Measurements from ENCODE around the gene NRCAM.

NRCAM gene

DNA sequence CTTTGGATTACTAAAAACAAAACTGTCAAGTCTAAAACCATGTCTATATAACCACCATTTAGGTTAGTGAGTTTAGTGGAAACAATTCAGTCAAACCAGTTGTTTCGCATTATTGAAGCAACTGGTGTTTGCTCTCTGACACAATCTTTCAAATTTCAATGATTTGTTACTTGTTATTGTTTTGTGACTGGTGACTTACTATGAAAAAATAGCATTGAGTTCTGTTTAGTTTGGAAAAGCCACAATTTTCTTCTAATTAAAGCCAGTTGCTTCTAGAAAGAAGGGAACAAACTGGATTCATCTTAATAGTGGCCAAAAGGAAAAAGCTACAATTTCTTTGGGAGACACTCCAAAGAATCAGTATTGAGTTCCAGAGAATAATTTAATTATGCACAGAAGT lies 356.5 kb downstream of the NRCAM start:
- DNase-seq (ENCODE audit: low read depth): peak; percentile 77
- no peak overlapping the region for H3K4me3 ChIP-seq (ENCODE audit: low read length)
- TF ChIP-seq, protein P1, sequence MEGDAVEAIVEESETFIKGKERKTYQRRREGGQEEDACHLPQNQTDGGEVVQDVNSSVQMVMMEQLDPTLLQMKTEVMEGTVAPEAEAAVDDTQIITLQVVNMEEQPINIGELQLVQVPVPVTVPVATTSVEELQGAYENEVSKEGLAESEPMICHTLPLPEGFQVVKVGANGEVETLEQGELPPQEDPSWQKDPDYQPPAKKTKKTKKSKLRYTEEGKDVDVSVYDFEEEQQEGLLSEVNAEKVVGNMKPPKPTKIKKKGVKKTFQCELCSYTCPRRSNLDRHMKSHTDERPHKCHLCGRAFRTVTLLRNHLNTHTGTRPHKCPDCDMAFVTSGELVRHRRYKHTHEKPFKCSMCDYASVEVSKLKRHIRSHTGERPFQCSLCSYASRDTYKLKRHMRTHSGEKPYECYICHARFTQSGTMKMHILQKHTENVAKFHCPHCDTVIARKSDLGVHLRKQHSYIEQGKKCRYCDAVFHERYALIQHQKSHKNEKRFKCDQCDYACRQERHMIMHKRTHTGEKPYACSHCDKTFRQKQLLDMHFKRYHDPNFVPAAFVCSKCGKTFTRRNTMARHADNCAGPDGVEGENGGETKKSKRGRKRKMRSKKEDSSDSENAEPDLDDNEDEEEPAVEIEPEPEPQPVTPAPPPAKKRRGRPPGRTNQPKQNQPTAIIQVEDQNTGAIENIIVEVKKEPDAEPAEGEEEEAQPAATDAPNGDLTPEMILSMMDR (conservative IDR thresholded peaks at IDR 0.05; ENCODE audit: low read length): no peak

DNA sequence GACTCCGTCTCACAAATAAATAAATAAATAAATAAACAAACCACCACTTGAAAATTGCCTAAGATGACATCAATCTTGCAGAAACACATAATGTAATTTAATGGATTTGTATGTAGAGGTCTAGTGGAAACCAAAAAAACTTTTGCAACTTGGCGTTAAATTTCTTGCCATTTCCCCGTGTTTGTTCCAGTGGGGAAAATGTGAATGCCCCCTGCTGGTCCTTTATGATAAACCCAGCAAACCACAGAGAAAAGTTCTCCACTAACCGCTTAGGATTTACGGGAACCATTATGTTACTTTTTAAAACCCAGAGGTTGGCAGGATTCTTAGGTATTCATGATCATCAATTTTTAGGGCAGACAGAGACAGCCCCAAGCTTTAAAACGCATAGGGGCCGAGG lies 358.5 kb downstream of the NRCAM start:
- H3K4me3 ChIP-seq (ENCODE audit: low read length): no peak overlapping the region
- TF ChIP-seq, protein P1 (conservative IDR thresholded peaks at IDR 0.05; ENCODE audit: low read length): peak; percentile 27
- no peak for DNase-seq (ENCODE audit: low read depth)
